PC-9 (cell line): ENCODE results near the gene REEP2. TPM values are rescaled to one million over a fixed set of nuclear protein-coding genes. Genes with fewer than 3 reads are reported as not detected.

ENCODE experiments used
- BruUV-seq: library from RNA; stranded (reverse); fragments of 400-500 nt; replicated peaks from 2 replicates; lab custom pipeline; 2021; lab: Mats Ljungman, UMichigan
- CTCF ChIA-PET: fragments of 300-600 bp; sonication (Branson Sonifier 250); formaldehyde crosslinking; loops from one replicate; lab custom pipeline; 2022; ENCODE audit warnings: antibody characterized with exemption; lab: Charles Lee
- POLR2A ChIA-PET: fragments of 300-600 bp; sonication (Branson Sonifier 250); formaldehyde crosslinking; loops from one replicate; lab custom pipeline; 2022; ENCODE audit warnings: antibody characterized with exemption; ENCODE audit not compliant: unreplicated experiment; lab: Charles Lee
- DNase-seq, 2 experiments: peaks; one replicate each; pipeline versions ENCODE4 v3.0.0 to v3.0.0-alpha.2; 2015 to 2022; ENCODE audit warnings: mixed read lengths in 1 of 2
- H2AFZ ChIP-seq: fragments of 200-600 bp; sonication (generic); 2 replicates; pipeline ENCODE4 v1.8.1; 2017; ENCODE audit warnings: antibody characterized with exemption
- H3F3A ChIP-seq: fragments of 200-600 bp; sonication (generic); 2 replicates; pipeline ENCODE4 v1.8.1; 2017; ENCODE audit warnings: antibody characterized with exemption, mild to moderate bottlenecking, low read depth; ENCODE audit not compliant: insufficient read depth
- H3K27ac ChIP-seq: fragments of 200-600 bp; sonication (generic); 2 replicates; pipeline ENCODE4 v1.6.1; 2016; ENCODE audit warnings: mixed run types
- H3K27me3 ChIP-seq: fragments of 200-600 bp; sonication (generic); 2 replicates; pipeline ENCODE4 v1.6.1; 2016; ENCODE audit warnings: low read depth, mixed run types; ENCODE audit not compliant: insufficient read depth
- H3K36me3 ChIP-seq: fragments of 200-600 bp; sonication (generic); 2 replicates; pipeline ENCODE4 v1.6.1; 2016; ENCODE audit warnings: low read depth, mixed run types
- H3K4me1 ChIP-seq: fragments of 200-600 bp; sonication (generic); replicated peaks from 2 replicates; pipeline ENCODE4 v1.6.1; 2016; ENCODE audit warnings: mixed run types; ENCODE audit not compliant: insufficient read depth
- H3K4me2 ChIP-seq: fragments of 200-600 bp; sonication (generic); 2 replicates; pipeline ENCODE4 v1.6.1; 2017; ENCODE audit warnings: mixed run types
- H3K4me3 ChIP-seq: fragments of 200-600 bp; sonication (generic); 2 replicates; pipeline ENCODE4 v1.6.1; 2016; ENCODE audit warnings: mixed run types
- H3K79me2 ChIP-seq: fragments of 200-600 bp; sonication (generic); 2 replicates; pipeline ENCODE4 v1.6.1; 2017; ENCODE audit warnings: low read depth, mixed run types
- H3K9me2 ChIP-seq: fragments of 200-600 bp; sonication (generic); 2 replicates; pipeline ENCODE4 v1.8.1; 2017; ENCODE audit warnings: mild to moderate bottlenecking; ENCODE audit not compliant: insufficient read depth
- H3K9me3 ChIP-seq: fragments of 200-600 bp; sonication (generic); 2 replicates; pipeline ENCODE4 v1.8.1; 2016; ENCODE audit warnings: low read depth; ENCODE audit not compliant: insufficient read depth
- H4K20me1 ChIP-seq: fragments of 200-600 bp; sonication (generic); 2 replicates; pipeline ENCODE4 v1.8.1; 2017; ENCODE audit not compliant: insufficient read depth
- EZH2 ChIP-seq: fragments of 200-600 bp; sonication (generic); IDR thresholded peaks from 2 replicates; pipeline ENCODE4 v1.8.0; 2017; ENCODE audit warnings: antibody characterized with exemption, low read depth
- intact Hi-C: fragments of 100-400 bp; cut with micrococcal nuclease; formaldehyde crosslinking; loops from one replicate; pipeline ENCODE4 v1.10.0; 2022; ENCODE audit not compliant: unreplicated experiment
- total RNA-seq: library from RNA; stranded (reverse); gene quantifications from 2 replicates; pipeline ENCODE4 v1.2.3, GENCODE V29; 2021
- TF ChIP-seq, protein P1 (sequence below): fragments of 200-600 bp; sonication (generic); conservative IDR thresholded peaks from 2 replicates; pipeline ENCODE4 v1.6.1; 2017; ENCODE audit warnings: mixed run types, antibody characterized with exemption, mild to moderate bottlenecking, moderate library complexity

Gene REEP2
- total RNA-seq, 1 experiment from 2014 or later = 0.87 TPM

DNA sequence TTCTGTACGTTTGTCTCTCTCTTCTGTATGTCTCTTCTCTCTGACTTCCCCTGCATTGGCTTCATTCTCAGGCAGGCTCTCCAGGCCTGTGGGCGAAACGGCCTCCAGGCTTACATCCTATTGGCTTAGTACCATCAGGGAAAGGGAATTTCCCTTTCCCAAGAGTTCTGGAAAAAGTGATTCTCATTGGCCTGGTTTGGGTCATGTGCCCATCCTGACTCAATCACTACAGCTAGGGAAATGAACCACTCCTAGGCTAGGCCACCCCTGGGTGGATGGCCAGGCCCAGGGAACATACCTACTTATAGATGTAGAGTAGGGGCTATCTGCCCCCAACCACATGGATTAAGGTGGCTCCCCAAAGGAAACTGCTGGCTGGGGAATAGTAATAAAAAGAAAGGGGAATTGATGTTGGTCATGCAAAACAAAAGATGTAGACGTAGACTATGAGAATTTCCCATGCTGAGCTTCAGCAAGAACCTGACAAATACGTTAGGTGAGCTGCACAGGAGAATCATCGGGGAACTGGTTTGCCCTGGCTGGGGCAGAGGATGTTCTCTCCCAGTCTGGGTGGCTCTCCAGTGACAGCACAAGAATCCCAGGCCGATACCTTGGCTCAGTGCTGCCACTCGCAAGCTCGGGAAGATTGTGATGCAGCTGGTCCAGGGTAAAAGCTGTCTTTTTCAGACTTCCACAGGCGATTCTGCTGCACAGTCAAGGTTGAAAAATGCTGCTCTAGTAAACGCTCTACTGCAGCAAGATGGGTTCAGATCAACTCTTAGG, 22.7 kb downstream of the REEP2 start:
- Histone ChIP-seq H3K9me2 (no peaks in the 10 kb centered on the region), H3F3A (peaks cover 4% of the 10 kb centered on the region; the same call in 1 of the 2 replicates), H3K4me3 (no peak overlapping the region), H2AFZ (no peak overlapping the region), H3K9me3 (no peaks in the 10 kb centered on the region), H4K20me1 (peaks cover 8% of the 10 kb centered on the region; the same call in 1 of the 2 replicates), H3K4me1 (peaks cover 6% of the 10 kb centered on the region), H3K79me2 (no peaks in the 10 kb centered on the region), H3K4me2 (no peak overlapping the region), H3K27me3 (no peaks in the 10 kb centered on the region), H3K27ac (no peak overlapping the region), H3K36me3 (no peaks in the 10 kb centered on the region)
- TF ChIP-seq, protein P1, sequence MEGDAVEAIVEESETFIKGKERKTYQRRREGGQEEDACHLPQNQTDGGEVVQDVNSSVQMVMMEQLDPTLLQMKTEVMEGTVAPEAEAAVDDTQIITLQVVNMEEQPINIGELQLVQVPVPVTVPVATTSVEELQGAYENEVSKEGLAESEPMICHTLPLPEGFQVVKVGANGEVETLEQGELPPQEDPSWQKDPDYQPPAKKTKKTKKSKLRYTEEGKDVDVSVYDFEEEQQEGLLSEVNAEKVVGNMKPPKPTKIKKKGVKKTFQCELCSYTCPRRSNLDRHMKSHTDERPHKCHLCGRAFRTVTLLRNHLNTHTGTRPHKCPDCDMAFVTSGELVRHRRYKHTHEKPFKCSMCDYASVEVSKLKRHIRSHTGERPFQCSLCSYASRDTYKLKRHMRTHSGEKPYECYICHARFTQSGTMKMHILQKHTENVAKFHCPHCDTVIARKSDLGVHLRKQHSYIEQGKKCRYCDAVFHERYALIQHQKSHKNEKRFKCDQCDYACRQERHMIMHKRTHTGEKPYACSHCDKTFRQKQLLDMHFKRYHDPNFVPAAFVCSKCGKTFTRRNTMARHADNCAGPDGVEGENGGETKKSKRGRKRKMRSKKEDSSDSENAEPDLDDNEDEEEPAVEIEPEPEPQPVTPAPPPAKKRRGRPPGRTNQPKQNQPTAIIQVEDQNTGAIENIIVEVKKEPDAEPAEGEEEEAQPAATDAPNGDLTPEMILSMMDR = no peak
- no peak for TF ChIP-seq EZH2
- BruUV-seq = no TSS peak
- no peak for DNase-seq
- POLR2A ChIA-PET = interaction anchor here (0.6 kb wide), 1 partner anchor 10 kb away, joined by 3 read pairs; no protein-coding TSS in a partner anchor
- CTCF ChIA-PET = interaction anchor here (0.7 kb wide), 1 partner anchor 1254 kb away, joined by 3 read pairs; no protein-coding TSS in a partner anchor
- intact Hi-C loops = no loop called here

DNA sequence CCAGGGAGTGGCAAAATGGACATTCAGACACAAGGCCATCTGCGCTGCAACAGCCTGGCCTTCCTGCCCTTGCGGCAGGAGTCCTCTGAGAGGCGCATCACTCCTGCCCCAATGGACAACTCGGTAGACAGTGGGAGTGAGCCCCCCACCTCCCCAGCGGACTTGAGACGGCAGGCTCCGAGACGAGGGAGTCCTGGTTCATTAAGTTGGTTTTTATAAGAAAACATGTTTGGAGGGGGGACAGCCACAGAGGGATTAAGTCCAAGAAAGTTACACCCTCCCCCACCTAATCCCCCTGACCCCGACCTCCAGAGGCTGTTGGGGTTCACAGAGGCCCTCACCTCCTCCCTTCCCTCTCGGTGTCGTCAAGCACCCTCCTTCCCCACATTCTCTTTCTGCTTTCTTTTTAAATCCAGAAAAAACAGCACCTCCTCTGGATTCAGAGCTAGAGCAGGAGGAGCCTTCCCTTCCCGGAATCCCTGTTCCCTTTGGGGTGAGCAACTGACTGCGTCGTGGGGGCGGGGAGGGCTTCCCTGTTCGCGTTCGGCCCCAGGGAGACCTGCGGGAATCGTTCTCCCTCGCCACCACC, 24.7 kb downstream of the REEP2 start:
- H3K36me3 ChIP-seq = no peaks in the 10 kb centered on the region
- H3K27ac ChIP-seq = peak overlapping the region; percentile 81
- BruUV-seq = no TSS peak
- peaks cover 4% of the 10 kb centered on the region; the same call in 1 of the 2 replicates for H3F3A ChIP-seq
- intact Hi-C loops = loop anchor here (1.0 kb wide), 2 partner anchors 40 to 112 kb away; partner anchors contain the start of gene HSPA9
- peaks cover 6% of the 10 kb centered on the region for H3K4me1 ChIP-seq
- peak overlapping the region; percentile 97 for H3K4me2 ChIP-seq
- H4K20me1 ChIP-seq = peaks cover 18% of the 10 kb centered on the region
- peak overlapping the region; percentile 79 for H2AFZ ChIP-seq
- no peak for DNase-seq
- no peaks in the 10 kb centered on the region for H3K79me2 ChIP-seq
- ChIA-PET POLR2A (interaction anchor here (0.5 to 0.7 kb wide), 4 partner anchors 35 to 391 kb away, joined by 3 to 8 read pairs (median 4); no protein-coding TSS in a partner anchor), CTCF (interaction anchor here (2.1 kb wide), 1 partner anchor 39 kb away, joined by 6 read pairs; no protein-coding TSS in a partner anchor)
- H3K9me2 ChIP-seq = no peaks in the 10 kb centered on the region
- no peaks in the 10 kb centered on the region for H3K27me3 ChIP-seq
- no peaks in the 10 kb centered on the region for H3K9me3 ChIP-seq
- peak overlapping the region; percentile 80 for H3K4me3 ChIP-seq
- TF ChIP-seq, protein P1 = no peak
- no peak for TF ChIP-seq EZH2

DNA sequence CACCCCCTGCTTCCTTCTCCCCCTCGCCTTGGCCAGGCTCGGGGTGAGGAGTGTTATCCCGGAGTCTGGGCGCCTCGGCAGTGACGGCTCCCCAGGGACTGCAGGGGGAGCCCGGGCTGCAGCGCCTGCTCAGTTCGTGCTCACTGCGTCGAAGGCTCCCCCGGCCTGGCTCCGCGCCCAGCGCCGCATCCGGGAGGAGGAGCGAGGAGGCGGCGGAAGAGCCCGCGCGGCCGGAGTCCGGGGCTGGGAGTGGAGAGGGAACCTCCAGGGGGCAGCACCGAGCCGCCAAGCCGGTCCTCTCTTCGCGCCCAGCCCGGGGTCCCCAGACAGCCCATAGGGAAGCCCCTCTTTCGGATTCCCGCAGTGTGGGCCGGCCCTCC, 25.1 kb downstream of the REEP2 start:
- peaks cover 6% of the 10 kb centered on the region for H3K4me1 ChIP-seq
- H3K4me2 ChIP-seq = peak overlapping the region; percentile 97
- H3K36me3 ChIP-seq = no peaks in the 10 kb centered on the region
- H2AFZ ChIP-seq = peak overlapping the region; percentile 89
- no peak for TF ChIP-seq EZH2
- TF ChIP-seq, protein P1 = peak; percentile 93
- peak overlapping the region; percentile 81 for H3K27ac ChIP-seq
- no peaks in the 10 kb centered on the region for H3K79me2 ChIP-seq
- intact Hi-C loops = loop anchor here (1.0 kb wide), 2 partner anchors 39 to 111 kb away; partner anchors contain the start of gene HSPA9
- no peaks in the 10 kb centered on the region for H3K9me2 ChIP-seq
- H4K20me1 ChIP-seq = peaks cover 18% of the 10 kb centered on the region
- H3K4me3 ChIP-seq = peak overlapping the region; percentile 80
- H3F3A ChIP-seq = peaks cover 4% of the 10 kb centered on the region; the same call in 1 of the 2 replicates
- BruUV-seq = TSS peak; percentile 64
- DNase-seq = peak; percentile 78 to 94
- ChIA-PET POLR2A (interaction anchor here (0.6 to 0.7 kb wide), 2 partner anchors 103 to 391 kb away, joined by 3 to 4 read pairs; no protein-coding TSS in a partner anchor), CTCF (interaction anchor here (2.1 kb wide), 1 partner anchor 38 kb away, joined by 6 read pairs; no protein-coding TSS in a partner anchor)
- no peaks in the 10 kb centered on the region for H3K27me3 ChIP-seq
- H3K9me3 ChIP-seq = no peaks in the 10 kb centered on the region
